ENCODE measurements around the gene RBMXL3. TPM values are rescaled to one million over a fixed set of nuclear protein-coding genes. Genes with fewer than 3 reads are reported as not detected.

RBMXL3 gene
- polyA plus RNA-seq, 1 of the 3 experiments (the other 2 are of a cell fraction), result not detected

- Histone ChIP-seq H3K9ac (no peak overlapping the region), H3K36me3 (replicated peaks in 1 of 2; ENCODE audit: control insufficient read depth in 1 of 2, insufficient read depth in 2 of 2, low read length in 1 of 2) (no peaks in the 10 kb centered on the region), H2AFZ (ENCODE audit: low read depth) (no peak overlapping the region), H3K9me3 (no peaks in the 10 kb centered on the region), H3F3A (replicated peaks; ENCODE audit: insufficient read depth) (no peaks in the 10 kb centered on the region), H4K20me1 (ENCODE audit: insufficient read depth) (no peaks in the 10 kb centered on the region), H3K27ac (ENCODE audit: low read depth in 2 of 2, low read length in 1 of 2) (no peak overlapping the region), H3K27me3 (ENCODE audit: insufficient read depth) (no peaks in the 10 kb centered on the region), H3K9me2 (no peaks in the 10 kb centered on the region), H3K4me2 (no peak overlapping the region), H3K79me2 (ENCODE audit: insufficient read depth) (no peaks in the 10 kb centered on the region), H3K4me3 (ENCODE audit: low read depth in 2 of 2, low read length in 1 of 2) (no peak overlapping the region), H3K4me1 (ENCODE audit: control insufficient read depth in 1 of 2, insufficient read depth in 2 of 2, low read depth in 1 of 2, low read length in 1 of 2) (no peaks in the 10 kb centered on the region; a peak in 1 of 4 replicates)
- no peak for TF ChIP-seq GABPA (IDR thresholded peaks at IDR 0.05; ENCODE audit: low read depth)
- TF ChIP-seq GATA2 (CRISPR knock-in tag; IDR thresholded peaks at IDR 0.05), result no peak
- TF ChIP-seq RAD21 (IDR thresholded peaks at IDR 0.05; ENCODE audit: low read length), result peak; percentile 71
- TF ChIP-seq RFX5 (IDR thresholded peaks at IDR 0.05; ENCODE audit: low read length), result no peak
- peak; percentile 56 for TF ChIP-seq SMC3 (IDR thresholded peaks at IDR 0.05; ENCODE audit: low read depth, low read length)
- TF ChIP-seq, protein P1, sequence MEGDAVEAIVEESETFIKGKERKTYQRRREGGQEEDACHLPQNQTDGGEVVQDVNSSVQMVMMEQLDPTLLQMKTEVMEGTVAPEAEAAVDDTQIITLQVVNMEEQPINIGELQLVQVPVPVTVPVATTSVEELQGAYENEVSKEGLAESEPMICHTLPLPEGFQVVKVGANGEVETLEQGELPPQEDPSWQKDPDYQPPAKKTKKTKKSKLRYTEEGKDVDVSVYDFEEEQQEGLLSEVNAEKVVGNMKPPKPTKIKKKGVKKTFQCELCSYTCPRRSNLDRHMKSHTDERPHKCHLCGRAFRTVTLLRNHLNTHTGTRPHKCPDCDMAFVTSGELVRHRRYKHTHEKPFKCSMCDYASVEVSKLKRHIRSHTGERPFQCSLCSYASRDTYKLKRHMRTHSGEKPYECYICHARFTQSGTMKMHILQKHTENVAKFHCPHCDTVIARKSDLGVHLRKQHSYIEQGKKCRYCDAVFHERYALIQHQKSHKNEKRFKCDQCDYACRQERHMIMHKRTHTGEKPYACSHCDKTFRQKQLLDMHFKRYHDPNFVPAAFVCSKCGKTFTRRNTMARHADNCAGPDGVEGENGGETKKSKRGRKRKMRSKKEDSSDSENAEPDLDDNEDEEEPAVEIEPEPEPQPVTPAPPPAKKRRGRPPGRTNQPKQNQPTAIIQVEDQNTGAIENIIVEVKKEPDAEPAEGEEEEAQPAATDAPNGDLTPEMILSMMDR (IDR thresholded peaks at IDR 0.05), result peak; percentile 56
- no peak for TF ChIP-seq TAF1 (IDR thresholded peaks at IDR 0.05; ENCODE audit: borderline replicate concordance, low read depth, low read length)
- 0% methylated on average over 1 of the region's 1 CpG for WGBS (ENCODE audit: low lambda C conversion rate)
- ChIA-PET POLR2A (no interaction called here), CTCF (interaction anchor here (0.9 to 1.5 kb wide), 5 partner anchors 13 to 417 kb away, joined by 3 to 4 read pairs (median 3); no protein-coding TSS in a partner anchor)
- DNase-seq, result peak; percentile 15
These were observed 37.7 kb downstream of the RBMXL3 start for GRCh38 chrX:115226929-115227328.

DNA sequence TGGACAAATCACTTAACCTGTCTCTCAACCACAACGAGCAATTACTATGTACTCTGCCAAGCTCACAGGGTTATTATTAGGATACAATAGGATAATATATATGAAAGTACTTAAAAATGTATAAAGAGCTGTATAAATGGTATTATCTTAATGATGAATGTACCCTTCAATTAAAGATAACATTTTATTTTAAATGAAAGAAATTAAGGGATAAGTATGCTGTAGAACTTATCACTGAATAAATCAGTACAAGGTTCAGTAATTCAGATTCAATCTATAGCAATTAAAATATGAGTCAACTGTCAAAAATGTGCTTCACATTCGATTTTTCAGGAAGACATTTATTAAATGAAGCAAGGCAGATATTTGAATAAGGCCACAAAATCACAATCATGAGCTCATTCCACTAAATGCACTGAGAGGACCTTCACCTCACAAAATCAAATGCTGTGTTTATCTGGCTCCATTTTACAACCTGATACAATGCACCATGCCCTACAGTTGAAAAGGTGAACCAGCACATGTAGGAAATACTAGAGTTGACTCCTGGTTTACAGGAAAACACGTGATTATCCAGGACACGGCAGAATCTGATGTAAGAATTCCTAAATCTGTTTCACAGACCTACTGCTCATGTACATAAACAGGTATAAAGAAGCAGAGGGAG is 40.3 kb downstream of the RBMXL3 start:
- Histone ChIP-seq H4K20me1 (ENCODE audit: insufficient read depth) (no peaks in the 10 kb centered on the region), H3K79me2 (ENCODE audit: insufficient read depth) (no peaks in the 10 kb centered on the region; the same call in 1 of the 2 replicates), H3K36me3 (replicated peaks in 1 of 2; ENCODE audit: control insufficient read depth in 1 of 2, insufficient read depth in 2 of 2, low read length in 1 of 2) (no peaks in the 10 kb centered on the region), H3K4me1 (ENCODE audit: control insufficient read depth in 1 of 2, insufficient read depth in 2 of 2, low read depth in 1 of 2, low read length in 1 of 2) (no peaks in the 10 kb centered on the region; a peak in 1 of 4 replicates), H3F3A (replicated peaks; ENCODE audit: insufficient read depth) (no peaks in the 10 kb centered on the region), H3K9me2 (no peaks in the 10 kb centered on the region), H3K9me3 (no peaks in the 10 kb centered on the region), H3K4me2 (peak overlapping the region; percentile 21; the same call in 1 of the 2 replicates), H3K9ac (no peak overlapping the region), H3K27me3 (ENCODE audit: insufficient read depth) (no peaks in the 10 kb centered on the region), H3K4me3 (ENCODE audit: low read depth in 2 of 2, low read length in 1 of 2) (no peak overlapping the region), H2AFZ (ENCODE audit: low read depth) (no peak overlapping the region), H3K27ac (ENCODE audit: low read depth in 2 of 2, low read length in 1 of 2) (no peak overlapping the region)
- TF ChIP-seq, protein P2, sequence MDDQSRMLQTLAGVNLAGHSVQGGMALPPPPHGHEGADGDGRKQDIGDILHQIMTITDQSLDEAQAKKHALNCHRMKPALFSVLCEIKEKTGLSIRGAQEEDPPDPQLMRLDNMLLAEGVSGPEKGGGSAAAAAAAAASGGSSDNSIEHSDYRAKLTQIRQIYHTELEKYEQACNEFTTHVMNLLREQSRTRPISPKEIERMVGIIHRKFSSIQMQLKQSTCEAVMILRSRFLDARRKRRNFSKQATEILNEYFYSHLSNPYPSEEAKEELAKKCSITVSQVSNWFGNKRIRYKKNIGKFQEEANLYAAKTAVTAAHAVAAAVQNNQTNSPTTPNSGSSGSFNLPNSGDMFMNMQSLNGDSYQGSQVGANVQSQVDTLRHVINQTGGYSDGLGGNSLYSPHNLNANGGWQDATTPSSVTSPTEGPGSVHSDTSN (IDR thresholded peaks at IDR 0.05), result peak; percentile 36; the same call in 1 of the 2 replicates
- TF ChIP-seq MXI1 (IDR thresholded peaks at IDR 0.05; ENCODE audit: low read depth, low read length), result 0 out of 2 replicates have a peak, but pooled peaks have one; percentile 42
- 0 out of 2 replicates have a peak, but pooled peaks have one; percentile 6 for TF ChIP-seq RXRA (IDR thresholded peaks at IDR 0.05; ENCODE audit: borderline replicate concordance, low read depth)
- TF ChIP-seq EZH2phosphoT487 (IDR thresholded peaks at IDR 0.05; ENCODE audit: borderline replicate concordance, low read depth), result no peak
- no peak for TF ChIP-seq FOXM1 (IDR thresholded peaks at IDR 0.05; ENCODE audit: low read depth)
- no peak for TF ChIP-seq MEF2A (IDR thresholded peaks at IDR 0.05; ENCODE audit: borderline replicate concordance, low read depth)
- TF ChIP-seq FOXJ3 (CRISPR knock-in tag; IDR thresholded peaks at IDR 0.05), result no peak
- TF ChIP-seq CHD2 (IDR thresholded peaks at IDR 0.05; ENCODE audit: low read length, partially characterized antibody), result no peak
- no peak for TF ChIP-seq GABPA (IDR thresholded peaks at IDR 0.05; ENCODE audit: low read depth)
- TF ChIP-seq JUND (IDR thresholded peaks at IDR 0.05), result 0 out of 2 replicates have a peak, but pooled peaks have one; percentile 22
- DNase-seq, result no peak
- POLR2A ChIA-PET, result no interaction called here
- whole genome bisulfite sequencing (ENCODE audit: low lambda C conversion rate), result under 1% methylated on average over 4 of the region's 4 CpGs
- CTCF ChIA-PET, result interaction anchor here (0.8 to 1.0 kb wide), 2 partner anchors 7 to 101 kb away, joined by 3 read pairs; no protein-coding TSS in a partner anchor

All from SK-N-SH (cell line).